GM18526 (cell line): Measurements from ENCODE around the gene PIK3CD.

ENCODE experiments used
- POLR2A ChIP-seq: IDR thresholded peaks from 3 replicates; pipeline ENCODE4 v1.6.1; 2011; ENCODE audit not compliant: insufficient read length; ENCODE audit errors: extremely low read depth

The PIK3CD gene

GRCh38 chr1:9613625-9614299 is 37.8 kb upstream of the PIK3CD start:
- no peak for TF ChIP-seq POLR2A

GRCh38 chr1:9615316-9616063 is 36.0 kb upstream of the PIK3CD start:
- no peak for TF ChIP-seq POLR2A

GRCh38 chr1:9618909-9619679 is 32.4 kb upstream of the PIK3CD start:
- no peak for TF ChIP-seq POLR2A

- TF ChIP-seq POLR2A = no peak
These were observed 30.5 kb upstream of the PIK3CD start for GRCh38 chr1:9621032-9621431.

- no peak for TF ChIP-seq POLR2A
These were observed 27.4 kb upstream of the PIK3CD start for GRCh38 chr1:9624081-9624480.

- no peak for TF ChIP-seq POLR2A
These were observed 25.3 kb upstream of the PIK3CD start for GRCh38 chr1:9626201-9626608.

GRCh38 chr1:9628541-9629444 is 22.7 kb upstream of the PIK3CD start:
- peak; percentile 49 for TF ChIP-seq POLR2A

GRCh38 chr1:9629445-9630201 is 21.9 kb upstream of the PIK3CD start:
- TF ChIP-seq POLR2A = no peak

- TF ChIP-seq POLR2A = no peak
These were observed 21.0 kb upstream of the PIK3CD start for GRCh38 chr1:9630331-9631111.

- TF ChIP-seq POLR2A = no peak
These were observed 19.9 kb upstream of the PIK3CD start for GRCh38 chr1:9631613-9632012.

- no peak for TF ChIP-seq POLR2A
These were observed 18.0 kb upstream of the PIK3CD start for GRCh38 chr1:9633493-9633892.

GRCh38 chr1:9634582-9634981 is 16.9 kb upstream of the PIK3CD start:
- no peak for TF ChIP-seq POLR2A

- no peak for TF ChIP-seq POLR2A
These were observed 12.3 kb upstream of the PIK3CD start for GRCh38 chr1:9639227-9639626.
